Activated CD4-positive, alpha-beta T cell treated with anti-CD3 and anti-CD28 coated beads, Interleukin-2, amount 50 U/mL, for 1 hour (primary cell): ENCODE measurements around the gene FCHO2.

Experiments used
- DNase-seq: peaks from one replicate; pipeline ENCODE4 v3.0.0-alpha.2; 2020

Gene FCHO2

DNA sequence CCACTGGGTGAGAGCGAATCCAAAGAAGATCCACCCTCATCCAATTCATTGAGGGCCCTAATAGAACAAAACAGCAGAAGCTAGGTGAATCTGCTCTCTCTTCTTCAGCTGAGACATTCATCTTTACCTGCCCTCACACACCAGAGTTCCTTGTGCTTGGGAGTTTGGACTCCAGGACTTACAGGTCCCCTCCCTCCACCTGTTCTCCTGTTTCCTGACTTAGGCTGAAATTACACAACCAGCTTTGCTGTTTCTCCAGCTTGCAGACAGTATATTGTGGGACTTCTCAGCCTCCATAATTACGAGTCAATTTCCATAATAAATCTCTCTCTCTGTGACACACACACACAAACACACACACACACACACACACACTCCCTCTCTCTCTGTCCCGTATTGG lies 183.6 kb downstream of the FCHO2 start:
- no peak for DNase-seq
